GM12874 (cell line): ENCODE measurements around the gene TSPAN13.

Experiments
- TF ChIP-seq, protein P1 (sequence below): IDR thresholded peaks from 2 replicates; pipeline ENCODE4 v1.5.1; 2011; ENCODE audit warnings: low read depth, mild to moderate bottlenecking, control low read depth, low read length, moderate library complexity; ENCODE audit not compliant: insufficient read depth

The TSPAN13 gene

DNA sequence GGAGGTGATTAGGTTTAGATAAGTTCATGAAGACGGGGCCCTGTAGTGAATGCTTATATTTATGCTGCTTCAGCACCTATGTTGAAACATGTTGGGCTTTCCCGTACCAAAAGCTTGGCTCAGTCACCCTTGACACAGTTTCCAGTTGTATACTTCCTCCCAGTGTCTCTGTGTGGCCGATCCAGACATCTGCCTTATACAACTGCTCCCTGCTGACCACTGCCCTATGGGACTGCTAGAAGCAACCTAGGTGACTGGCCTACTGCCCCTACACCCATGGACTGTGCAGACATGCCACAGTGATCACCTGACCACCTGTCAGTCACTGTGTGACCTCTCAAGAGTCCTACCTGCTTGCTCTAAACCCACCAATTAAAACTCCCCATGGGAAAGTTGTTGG is 22.6 kb upstream of the TSPAN13 start:
- TF ChIP-seq, protein P1, sequence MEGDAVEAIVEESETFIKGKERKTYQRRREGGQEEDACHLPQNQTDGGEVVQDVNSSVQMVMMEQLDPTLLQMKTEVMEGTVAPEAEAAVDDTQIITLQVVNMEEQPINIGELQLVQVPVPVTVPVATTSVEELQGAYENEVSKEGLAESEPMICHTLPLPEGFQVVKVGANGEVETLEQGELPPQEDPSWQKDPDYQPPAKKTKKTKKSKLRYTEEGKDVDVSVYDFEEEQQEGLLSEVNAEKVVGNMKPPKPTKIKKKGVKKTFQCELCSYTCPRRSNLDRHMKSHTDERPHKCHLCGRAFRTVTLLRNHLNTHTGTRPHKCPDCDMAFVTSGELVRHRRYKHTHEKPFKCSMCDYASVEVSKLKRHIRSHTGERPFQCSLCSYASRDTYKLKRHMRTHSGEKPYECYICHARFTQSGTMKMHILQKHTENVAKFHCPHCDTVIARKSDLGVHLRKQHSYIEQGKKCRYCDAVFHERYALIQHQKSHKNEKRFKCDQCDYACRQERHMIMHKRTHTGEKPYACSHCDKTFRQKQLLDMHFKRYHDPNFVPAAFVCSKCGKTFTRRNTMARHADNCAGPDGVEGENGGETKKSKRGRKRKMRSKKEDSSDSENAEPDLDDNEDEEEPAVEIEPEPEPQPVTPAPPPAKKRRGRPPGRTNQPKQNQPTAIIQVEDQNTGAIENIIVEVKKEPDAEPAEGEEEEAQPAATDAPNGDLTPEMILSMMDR, result no peak

DNA sequence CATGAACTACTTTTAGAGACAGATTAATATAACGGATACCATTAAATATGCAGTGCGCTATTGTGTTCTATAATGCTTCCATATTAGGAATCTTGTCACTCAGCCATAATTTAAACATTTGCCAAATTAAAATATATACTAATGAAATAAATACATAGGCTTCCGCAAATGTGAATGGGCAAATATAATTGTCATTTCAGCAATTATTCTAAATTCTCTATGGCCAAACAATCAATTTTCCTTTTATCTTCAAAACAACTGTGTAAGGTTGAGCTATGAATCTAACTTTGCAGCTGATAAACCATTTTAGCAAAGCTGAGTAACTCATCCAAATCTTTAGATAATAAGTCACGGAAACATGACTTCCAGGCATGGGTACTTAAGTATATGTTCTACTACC is 20.7 kb upstream of the TSPAN13 start:
- TF ChIP-seq, protein P1, result no peak

DNA sequence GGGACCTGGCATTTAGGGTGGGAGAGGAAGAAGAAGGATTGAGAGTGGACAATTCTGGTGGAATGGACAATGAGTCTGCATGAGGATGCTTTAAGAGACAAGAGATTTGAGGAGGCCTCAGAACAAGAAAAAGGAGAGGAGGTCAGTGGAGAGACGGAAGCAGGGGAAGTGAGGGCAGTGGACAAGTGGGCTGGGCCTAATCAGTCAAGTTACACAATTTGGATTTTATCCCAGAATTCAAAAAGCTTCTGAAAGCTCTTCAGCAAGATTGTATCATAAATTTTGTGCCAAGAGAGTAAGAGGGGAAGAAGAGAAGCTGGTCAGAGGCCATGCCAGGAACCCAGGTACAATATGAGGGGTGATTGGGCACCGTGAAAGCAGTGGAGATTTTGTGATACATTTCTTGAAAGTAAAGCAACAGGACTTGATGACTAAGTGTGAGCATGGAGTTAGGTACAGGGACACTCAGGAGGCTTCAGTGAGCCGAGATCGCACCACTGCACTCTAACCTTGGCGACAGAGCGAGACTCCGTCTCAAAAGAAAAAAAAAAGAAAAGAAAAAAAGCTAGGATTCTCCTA is 19.3 kb upstream of the TSPAN13 start:
- TF ChIP-seq, protein P1, result no peak

DNA sequence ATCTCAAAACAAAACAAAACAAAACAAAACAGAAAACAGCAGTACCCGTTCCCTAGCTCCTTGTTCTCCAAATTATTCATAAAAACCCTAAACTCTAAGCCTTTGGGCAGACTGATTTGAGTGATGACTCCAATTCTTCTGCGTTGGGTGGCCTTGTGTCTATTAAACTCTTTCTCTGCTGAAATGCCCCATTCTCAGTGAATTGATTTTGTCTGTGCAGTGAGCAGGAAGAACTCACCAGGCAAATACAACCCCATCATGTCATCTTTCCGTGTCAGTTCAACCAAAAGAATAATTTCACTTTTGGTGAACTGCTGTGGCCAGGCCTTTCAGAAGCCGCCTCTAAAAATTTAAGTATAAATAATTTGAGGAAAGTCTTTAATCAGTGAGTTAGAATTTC is 18.5 kb upstream of the TSPAN13 start:
- TF ChIP-seq, protein P1, result no peak

DNA sequence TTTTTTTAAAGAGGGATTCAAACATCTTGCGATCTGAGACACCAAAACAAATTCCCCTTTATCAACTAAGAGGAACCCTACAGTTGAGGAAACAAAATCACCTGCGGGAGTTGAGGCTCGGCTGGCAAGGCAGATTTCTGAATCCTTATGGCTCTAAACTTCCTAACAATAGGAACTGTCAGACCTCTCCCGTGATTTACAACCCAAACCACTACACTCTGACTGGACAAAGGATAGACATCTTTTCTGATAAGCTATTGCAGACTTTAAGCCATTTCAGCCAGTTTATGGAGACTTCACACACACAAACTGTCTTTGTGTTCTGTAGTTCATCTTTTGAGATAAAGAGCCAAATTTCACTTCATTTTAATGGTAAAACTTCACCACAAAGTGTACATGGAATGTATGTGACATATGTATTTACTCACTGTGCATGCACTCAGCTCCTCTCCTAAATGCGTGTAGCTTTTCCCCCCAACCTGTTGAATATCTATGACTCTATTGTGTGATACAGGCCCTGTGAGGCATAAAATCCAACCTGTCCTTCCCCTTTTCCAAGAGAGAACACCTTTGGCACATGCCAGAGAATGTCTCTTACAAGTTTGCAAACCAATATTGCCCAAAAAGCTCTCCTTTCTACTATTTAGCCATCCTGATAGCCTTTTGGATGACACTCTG is 15.4 kb upstream of the TSPAN13 start:
- TF ChIP-seq, protein P1, result no peak

DNA sequence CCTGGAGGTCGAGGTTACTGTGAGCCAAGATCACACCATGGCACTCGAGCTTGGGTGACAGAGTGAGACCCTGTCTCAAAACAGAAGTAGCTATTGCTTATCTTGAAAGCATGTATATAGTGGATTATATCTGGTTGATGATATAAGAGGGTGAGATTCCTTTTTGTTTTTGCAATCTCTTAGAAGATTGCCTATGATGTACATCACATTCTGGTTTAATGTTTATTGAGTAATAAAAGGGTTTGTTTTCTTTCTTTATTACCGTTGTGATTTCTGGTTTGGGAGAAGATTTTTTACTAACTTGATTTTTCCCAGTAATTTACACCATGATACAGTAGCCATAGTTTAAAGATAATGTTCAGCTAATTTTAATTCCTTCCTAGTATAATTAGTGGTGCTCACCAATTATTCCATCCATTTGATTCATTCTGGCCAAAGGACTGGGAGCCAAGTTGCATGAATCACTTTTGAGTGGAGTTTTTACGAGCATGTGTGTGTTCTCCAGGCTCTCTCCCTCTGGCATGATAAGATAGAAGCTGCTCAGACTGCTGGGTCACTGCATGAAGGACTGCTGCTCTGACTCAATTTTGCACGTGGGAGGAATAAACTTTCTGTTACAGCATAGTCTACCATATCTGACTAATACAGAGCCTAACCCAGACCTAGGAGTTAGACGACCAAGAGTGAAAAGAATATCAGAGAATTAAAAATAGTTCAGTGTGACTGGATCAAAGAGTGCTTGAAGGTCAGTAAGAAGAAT is 13.5 kb upstream of the TSPAN13 start:
- TF ChIP-seq, protein P1, result no peak

DNA sequence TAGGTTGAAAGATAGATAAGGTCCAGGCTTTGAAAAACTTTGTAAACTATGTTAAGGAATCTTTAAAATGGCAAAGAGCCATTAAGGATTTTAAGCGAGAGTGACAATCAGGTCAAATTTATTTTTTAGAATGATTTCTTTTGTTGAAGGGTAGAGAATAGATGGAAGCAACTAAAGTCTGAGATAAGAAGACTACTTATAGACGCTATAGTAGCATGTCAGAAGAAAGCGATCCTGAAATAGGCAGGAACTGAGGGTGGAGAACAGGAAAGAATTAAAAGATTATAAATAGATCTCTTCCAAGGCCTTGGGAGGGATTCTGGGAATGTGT is 13.0 kb upstream of the TSPAN13 start:
- TF ChIP-seq, protein P1, result no peak
